ENCODE measurements around the gene THRAP3.
A peak's percentile ranks its signal among the peaks of the same experiment; 100 is the strongest.

DNA sequence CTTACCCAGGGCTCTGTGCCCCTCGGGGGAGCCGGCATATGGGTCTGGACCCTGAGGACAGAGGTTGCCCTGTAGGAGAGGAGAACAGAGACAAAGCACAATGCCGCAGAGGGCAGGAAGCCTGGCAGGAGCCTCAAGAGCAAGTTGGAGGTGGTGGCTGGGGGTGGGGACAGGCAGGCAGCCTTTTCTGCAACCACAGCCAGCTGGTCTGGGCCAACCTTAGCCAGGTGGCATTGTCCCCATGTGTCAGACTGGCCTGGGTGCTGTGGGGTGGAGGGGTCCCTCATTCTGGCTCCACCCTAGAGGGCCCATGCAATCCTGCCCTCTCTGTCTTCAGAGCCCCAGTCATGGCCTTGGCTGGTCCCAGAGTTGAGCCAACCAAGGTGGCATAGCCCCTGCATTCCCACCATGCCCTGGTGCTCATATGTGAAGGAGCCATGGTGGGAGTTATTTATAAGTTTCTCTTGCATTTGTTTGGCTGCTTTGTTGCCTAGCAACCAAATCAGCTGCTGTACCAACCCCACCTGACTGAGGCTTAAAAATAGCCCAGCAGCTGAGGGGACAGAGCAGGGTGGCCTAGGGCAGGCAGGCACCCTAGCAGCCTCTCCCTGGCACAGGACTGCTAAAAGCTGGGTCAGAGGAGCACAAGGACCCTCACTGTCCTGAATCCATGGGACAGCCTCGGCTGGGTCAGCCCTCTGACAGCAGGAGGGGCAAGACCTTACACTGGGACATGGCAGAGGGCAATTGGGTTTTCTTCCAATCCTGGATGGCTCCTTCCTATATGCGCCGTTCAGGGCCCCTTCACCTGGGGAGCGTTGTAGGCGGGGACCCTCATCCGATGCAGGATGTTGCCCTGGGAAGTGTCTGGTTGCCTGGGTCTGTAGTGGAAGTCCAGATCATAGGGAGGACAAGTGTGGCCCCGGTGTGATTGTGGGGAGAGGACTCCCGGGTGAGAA lies 48.8 kb upstream of the THRAP3 start:
- TF ChIP-seq, protein P1, sequence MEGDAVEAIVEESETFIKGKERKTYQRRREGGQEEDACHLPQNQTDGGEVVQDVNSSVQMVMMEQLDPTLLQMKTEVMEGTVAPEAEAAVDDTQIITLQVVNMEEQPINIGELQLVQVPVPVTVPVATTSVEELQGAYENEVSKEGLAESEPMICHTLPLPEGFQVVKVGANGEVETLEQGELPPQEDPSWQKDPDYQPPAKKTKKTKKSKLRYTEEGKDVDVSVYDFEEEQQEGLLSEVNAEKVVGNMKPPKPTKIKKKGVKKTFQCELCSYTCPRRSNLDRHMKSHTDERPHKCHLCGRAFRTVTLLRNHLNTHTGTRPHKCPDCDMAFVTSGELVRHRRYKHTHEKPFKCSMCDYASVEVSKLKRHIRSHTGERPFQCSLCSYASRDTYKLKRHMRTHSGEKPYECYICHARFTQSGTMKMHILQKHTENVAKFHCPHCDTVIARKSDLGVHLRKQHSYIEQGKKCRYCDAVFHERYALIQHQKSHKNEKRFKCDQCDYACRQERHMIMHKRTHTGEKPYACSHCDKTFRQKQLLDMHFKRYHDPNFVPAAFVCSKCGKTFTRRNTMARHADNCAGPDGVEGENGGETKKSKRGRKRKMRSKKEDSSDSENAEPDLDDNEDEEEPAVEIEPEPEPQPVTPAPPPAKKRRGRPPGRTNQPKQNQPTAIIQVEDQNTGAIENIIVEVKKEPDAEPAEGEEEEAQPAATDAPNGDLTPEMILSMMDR (IDR thresholded peaks at IDR 0.05), result no peak
- TF ChIP-seq POLR2A (IDR thresholded peaks at IDR 0.05) (no peak), EP300 (IDR thresholded peaks at IDR 0.05) (peak in 2 of 4 donors; percentile 43 to 74), POLR2AphosphoS5 (IDR thresholded peaks at IDR 0.05) (peak in 2 of 4 donors; percentile 17 to 68)

Measured in sigmoid colon (tissue), 4 donors.